Measurements from ENCODE around the gene PAIP2B. TPM values are rescaled to one million over a fixed set of nuclear protein-coding genes. Genes with fewer than 3 reads are reported as not detected.

The PAIP2B gene
- total RNA-seq, 4 donors from 2014 or later, result 6.5 to 13.9 (median 9.9) TPM

GRCh38 chr2:71256421-71256820 is 29.5 kb upstream of the PAIP2B start:
- WGBS, 2 donors, result 67 to 69% methylated on average over 3 of the region's 3 CpGs
- DNase-seq, result no peak
- Histone ChIP-seq H3K27ac (no peak overlapping the region), H3K9me3 (no peaks in the 10 kb centered on the region), H3K4me3 (no peak overlapping the region), H3K27me3 (peaks cover 0 to 11% (median 0%) of the 10 kb centered on the region in 4 donors), H3K4me1 (no peaks in the 10 kb centered on the region), H3K36me3 (no peaks in the 10 kb centered on the region)
- TF ChIP-seq CTCF (IDR thresholded peaks at IDR 0.05), result no peak
- TF ChIP-seq POLR2A (IDR thresholded peaks at IDR 0.05), result no peak
- intact Hi-C loops (cut with DNase I), result no loop called here

- TF ChIP-seq POLR2A (IDR thresholded peaks at IDR 0.05) (no peak), CTCF (IDR thresholded peaks at IDR 0.05) (no peak)
- H3K9me3 ChIP-seq, result no peaks in the 10 kb centered on the region
- no peak overlapping the region for H3K27ac ChIP-seq
- H3K36me3 ChIP-seq, result no peaks in the 10 kb centered on the region
- intact Hi-C loops (cut with DNase I), result no loop called here
- DNase-seq, result no peak
- 94 to 100% methylated on average over 2 to 4 of the region's 4 CpGs for WGBS, 2 donors
- no peaks in the 10 kb centered on the region for H3K4me1 ChIP-seq
- no peak overlapping the region for H3K4me3 ChIP-seq
- H3K27me3 ChIP-seq, result peaks cover 0 to 11% (median 0%) of the 10 kb centered on the region in 4 donors
Observed at GRCh38 chr2:71254776-71255175, 27.9 kb upstream of the PAIP2B start.

GRCh38 chr2:71254078-71254477 is 27.2 kb upstream of the PAIP2B start:
- DNase-seq, result no peak
- no peaks in the 10 kb centered on the region for H3K9me3 ChIP-seq
- no peaks in the 10 kb centered on the region for H3K36me3 ChIP-seq
- no peak overlapping the region for H3K27ac ChIP-seq
- H3K4me3 ChIP-seq, result no peak overlapping the region
- no peak for TF ChIP-seq CTCF (IDR thresholded peaks at IDR 0.05)
- TF ChIP-seq POLR2A (IDR thresholded peaks at IDR 0.05), result no peak
- no peaks in the 10 kb centered on the region for H3K4me1 ChIP-seq
- H3K27me3 ChIP-seq, result peaks cover 0 to 7% (median 0%) of the 10 kb centered on the region in 4 donors
- intact Hi-C loops (cut with DNase I), result no loop called here
- WGBS, 2 donors, result 84 to 93% methylated on average over 3 of the region's 3 CpGs

- Histone ChIP-seq H3K4me1 (no peaks in the 10 kb centered on the region), H3K4me3 (no peak overlapping the region), H3K27me3 (peaks cover 0 to 5% (median 0%) of the 10 kb centered on the region in 4 donors), H3K36me3 (no peaks in the 10 kb centered on the region), H3K27ac (no peak overlapping the region), H3K9me3 (no peaks in the 10 kb centered on the region)
- TF ChIP-seq CTCF (IDR thresholded peaks at IDR 0.05), result no peak
- TF ChIP-seq POLR2A (IDR thresholded peaks at IDR 0.05), result no peak
- intact Hi-C loops (cut with DNase I), result no loop called here
- no peak for DNase-seq
- WGBS, 2 donors, result 73 to 75% methylated on average over 1 of the region's 1 CpG
Observed at GRCh38 chr2:71253476-71253875, 26.6 kb upstream of the PAIP2B start.

- Histone ChIP-seq H3K9me3 (no peaks in the 10 kb centered on the region), H3K4me3 (no peak overlapping the region), H3K4me1 (no peaks in the 10 kb centered on the region), H3K36me3 (no peaks in the 10 kb centered on the region), H3K27me3 (peaks cover 0 to 5% (median 0%) of the 10 kb centered on the region in 4 donors), H3K27ac (no peak overlapping the region)
- intact Hi-C loops (cut with DNase I), result no loop called here
- DNase-seq, result no peak
- WGBS, 2 donors, result 77 to 89% methylated on average over 3 of the region's 3 CpGs
- TF ChIP-seq CTCF (IDR thresholded peaks at IDR 0.05) (no peak), POLR2A (IDR thresholded peaks at IDR 0.05) (no peak)
Observed at GRCh38 chr2:71252862-71253261, 26.0 kb upstream of the PAIP2B start.

Measured in esophagus squamous epithelium (tissue), 5 donors.